ENCODE data around the gene CSNK1E. TPM values are rescaled to one million over a fixed set of nuclear protein-coding genes. Genes with fewer than 3 reads are reported as not detected.

CSNK1E gene
- total and polyA plus RNA-seq, 4 donors = 87.2 to 121 (median 112) TPM

- Histone ChIP-seq H3K27ac (ENCODE audit: low read depth in 1 of 2, low read length in 1 of 2) (peak overlapping the region; percentile 61 to 71), H3K9me3 (ENCODE audit: control insufficient read depth in 4 of 4, insufficient read depth in 3 of 4, low read length in 3 of 4) (no peaks in the 10 kb centered on the region), H3K27me3 (ENCODE audit: control insufficient read depth in 3 of 3, insufficient read depth in 3 of 3, low read length in 2 of 3) (no peaks in the 10 kb centered on the region), H3K9ac (ENCODE audit: insufficient read depth in 1 of 2, low read length in 2 of 2) (no peak overlapping the region), H3K4me3 (no peak overlapping the region), H3K4me1 (ENCODE audit: control insufficient read depth in 5 of 5, insufficient read depth in 5 of 5, low read length in 5 of 5) (peaks cover 8 to 22% (median 17%) of the 10 kb centered on the region in 5 donors), H3K36me3 (ENCODE audit: control insufficient read depth in 4 of 4, insufficient read depth in 4 of 4, low read length in 4 of 4) (peaks cover 0 to 8% (median 2%) of the 10 kb centered on the region in 4 donors)
- DNase-seq (no peak), ATAC-seq (ENCODE audit: insufficient read depth, low FRiP score) (no peak)
- 28 to 45% methylated on average over 8 of the region's 8 CpGs for WGBS, 2 donors
- no peak for TF ChIP-seq CTCF (IDR thresholded peaks at IDR 0.05; ENCODE audit: control extremely low read depth, extremely low read depth)
Measured at GRCh38 chr22:38266120-38266519, 51.1 kb downstream of the CSNK1E start.

- Histone ChIP-seq H3K27me3 (ENCODE audit: control insufficient read depth in 3 of 3, insufficient read depth in 3 of 3, low read length in 2 of 3) (no peaks in the 10 kb centered on the region), H3K36me3 (ENCODE audit: control insufficient read depth in 4 of 4, insufficient read depth in 4 of 4, low read length in 4 of 4) (peaks cover 0 to 2% (median 1%) of the 10 kb centered on the region in 4 donors), H3K4me1 (ENCODE audit: control insufficient read depth in 5 of 5, insufficient read depth in 5 of 5, low read length in 5 of 5) (peaks cover 11 to 24% (median 17%) of the 10 kb centered on the region in 5 donors), H3K27ac (ENCODE audit: low read depth in 1 of 2, low read length in 1 of 2) (no peak overlapping the region), H3K9me3 (ENCODE audit: control insufficient read depth in 4 of 4, insufficient read depth in 3 of 4, low read length in 3 of 4) (no peaks in the 10 kb centered on the region), H3K4me3 (no peak overlapping the region), H3K9ac (ENCODE audit: insufficient read depth in 1 of 2, low read length in 2 of 2) (no peak overlapping the region)
- TF ChIP-seq CTCF (IDR thresholded peaks at IDR 0.05; ENCODE audit: control extremely low read depth, extremely low read depth) = no peak
- ATAC-seq (ENCODE audit: insufficient read depth, low FRiP score) (no peak), DNase-seq (no peak)
- WGBS, 2 donors = 88 to 93% methylated on average over 6 of the region's 6 CpGs
Measured at GRCh38 chr22:38264322-38264843, 52.9 kb downstream of the CSNK1E start.

GRCh38 chr22:38262051-38262795 is 55.0 kb downstream of the CSNK1E start:
- ATAC-seq (ENCODE audit: insufficient read depth, low FRiP score) (peak; percentile 48), DNase-seq (no peak)
- no peak overlapping the region for H3K9ac ChIP-seq (ENCODE audit: insufficient read depth in 1 of 2, low read length in 2 of 2)
- H3K4me3 ChIP-seq = no peak overlapping the region
- peaks cover 0 to 2% (median 1%) of the 10 kb centered on the region in 4 donors for H3K36me3 ChIP-seq (ENCODE audit: control insufficient read depth in 4 of 4, insufficient read depth in 4 of 4, low read length in 4 of 4)
- H3K4me1 ChIP-seq (ENCODE audit: control insufficient read depth in 5 of 5, insufficient read depth in 5 of 5, low read length in 5 of 5) = peaks cover 11 to 39% (median 27%) of the 10 kb centered on the region in 5 donors
- peak; percentile 19 for TF ChIP-seq CTCF (IDR thresholded peaks at IDR 0.05; ENCODE audit: control extremely low read depth, extremely low read depth)
- no peaks in the 10 kb centered on the region for H3K27me3 ChIP-seq (ENCODE audit: control insufficient read depth in 3 of 3, insufficient read depth in 3 of 3, low read length in 2 of 3)
- H3K27ac ChIP-seq (ENCODE audit: low read depth in 1 of 2, low read length in 1 of 2) = peak overlapping the region in 1 of 2 donors; percentile 55
- no peaks in the 10 kb centered on the region for H3K9me3 ChIP-seq (ENCODE audit: control insufficient read depth in 4 of 4, insufficient read depth in 3 of 4, low read length in 3 of 4)
- WGBS, 2 donors = 62 to 80% methylated on average over 20 of the region's 20 CpGs
